Endodermal cell (in vitro differentiated cells): ENCODE data around the gene ZBTB45. TPM values are rescaled to one million over a fixed set of nuclear protein-coding genes. Genes with fewer than 3 reads are reported as not detected.
A peak's percentile ranks its signal among the peaks of the same experiment; 100 is the strongest.

Source experiments
- DNase-seq: peaks from one replicate; pipeline ENCODE4 v3.0.0-alpha.2; 2017
- H3K27ac ChIP-seq: 2 replicates; pipeline ENCODE4 v1.5.1; 2013; ENCODE audit warnings: mild to moderate bottlenecking, low read depth, low read length, moderate library complexity
- H3K27me3 ChIP-seq: 2 replicates; pipeline ENCODE4 v1.6.1; 2013; ENCODE audit warnings: mild to moderate bottlenecking, low read length, moderate library complexity; ENCODE audit not compliant: insufficient read depth, control insufficient read depth, poor library complexity, severe bottlenecking
- H3K36me3 ChIP-seq: 2 replicates; pipeline ENCODE4 v1.7.0; 2013; ENCODE audit warnings: mild to moderate bottlenecking, low read length, moderate library complexity; ENCODE audit not compliant: control insufficient read depth, insufficient read depth
- H3K4me1 ChIP-seq: one replicate; pipeline ENCODE4 v1.7.0; 2013; ENCODE audit warnings: low read length; ENCODE audit not compliant: control insufficient read depth, insufficient read depth
- H3K4me3 ChIP-seq: 2 replicates; pipeline ENCODE4 v1.5.1; 2013; ENCODE audit warnings: mild to moderate bottlenecking, low read length, moderate library complexity
- H3K9ac ChIP-seq: 2 replicates; pipeline ENCODE4 v1.6.1; 2013; ENCODE audit warnings: mild to moderate bottlenecking, low read length, moderate library complexity; ENCODE audit not compliant: poor library complexity, severe bottlenecking; ENCODE audit errors: extremely low read depth
- H3K9me3 ChIP-seq: 2 replicates; pipeline ENCODE4 v1.6.1; 2013; ENCODE audit warnings: mild to moderate bottlenecking, low read length, moderate library complexity; ENCODE audit not compliant: control insufficient read depth
- H3K27ac Mint-ChIP-seq: 2 replicates; pipeline ENCODE4 v1.8.0; 2020; ENCODE audit warnings: mixed read lengths
- H3K27me3 Mint-ChIP-seq: 2 replicates; pipeline ENCODE4 v1.8.0; 2021; ENCODE audit warnings: mild to moderate bottlenecking, mixed read lengths; ENCODE audit not compliant: insufficient read depth
- H3K36me3 Mint-ChIP-seq: 2 replicates; pipeline ENCODE4 v1.8.0; 2020; ENCODE audit warnings: low read depth, mixed read lengths
- H3K4me1 Mint-ChIP-seq: 2 replicates; pipeline ENCODE4 v1.8.0; 2020; ENCODE audit warnings: mixed read lengths
- H3K4me3 Mint-ChIP-seq: 2 replicates; pipeline ENCODE4 v1.8.0; 2020; ENCODE audit warnings: mild to moderate bottlenecking, moderate library complexity, mixed read lengths
- H3K9me3 Mint-ChIP-seq: 2 replicates; pipeline ENCODE4 v1.8.0; 2020; ENCODE audit warnings: mild to moderate bottlenecking, mixed read lengths
- WGBS, 2 experiments: methylation state at CpG; one replicate each; pipeline versions ENCODE4 v1.1.5 to v1.1.7; 2013; ENCODE audit warnings: missing lambda C conversion rate in 2 of 2, mixed read lengths in 1 of 2; ENCODE audit not compliant: insufficient coverage in 1 of 2, insufficient read length in 1 of 2; 5-methylcytosine and 5-hydroxymethylcytosine counted together
- total RNA-seq, 2 donors: library from RNA; stranded (reverse); fragmentation: NEBNext Ultra II Directional in 1 of 2; extraction: Animal tissue kit (Norgen Biotek cat#: 25700) in 1 of 2; gene quantifications; 2 replicates in 1 of 2; 3 replicates in 1 of 2; pipeline ENCODE4 v1.2.1, GENCODE V29; 2021
- TF ChIP-seq, protein P1 (sequence below): fragments of 200-600 bp; sonication (generic); conservative IDR thresholded peaks from 2 replicates; pipeline ENCODE4 v1.5.0; 2021; ENCODE audit warnings: antibody characterized with exemption, mild to moderate bottlenecking

ZBTB45 gene
- total RNA-seq, 2 donors from 2014 or later = 19.0 to 19.4 TPM

DNA sequence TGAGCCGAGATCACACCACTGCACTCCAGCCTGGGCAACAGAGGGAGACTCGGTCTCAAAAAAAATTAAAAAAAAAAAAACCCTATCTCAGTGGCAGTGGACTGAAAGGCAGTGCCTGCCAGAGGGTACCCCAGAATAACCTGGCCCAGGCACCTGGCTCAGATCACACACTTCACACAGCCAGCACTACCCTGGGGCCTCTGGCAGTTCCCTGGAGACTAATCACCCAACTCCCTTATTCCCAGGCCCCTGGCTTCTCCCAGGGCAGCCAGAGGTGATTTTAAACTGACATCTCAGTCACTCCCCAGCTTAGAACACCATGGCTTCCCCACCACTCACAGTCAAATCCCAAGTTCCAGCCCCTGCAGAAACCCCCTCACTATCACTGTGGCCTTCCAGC is 4.4 kb downstream of the ZBTB45 start:
- TF ChIP-seq, protein P1, sequence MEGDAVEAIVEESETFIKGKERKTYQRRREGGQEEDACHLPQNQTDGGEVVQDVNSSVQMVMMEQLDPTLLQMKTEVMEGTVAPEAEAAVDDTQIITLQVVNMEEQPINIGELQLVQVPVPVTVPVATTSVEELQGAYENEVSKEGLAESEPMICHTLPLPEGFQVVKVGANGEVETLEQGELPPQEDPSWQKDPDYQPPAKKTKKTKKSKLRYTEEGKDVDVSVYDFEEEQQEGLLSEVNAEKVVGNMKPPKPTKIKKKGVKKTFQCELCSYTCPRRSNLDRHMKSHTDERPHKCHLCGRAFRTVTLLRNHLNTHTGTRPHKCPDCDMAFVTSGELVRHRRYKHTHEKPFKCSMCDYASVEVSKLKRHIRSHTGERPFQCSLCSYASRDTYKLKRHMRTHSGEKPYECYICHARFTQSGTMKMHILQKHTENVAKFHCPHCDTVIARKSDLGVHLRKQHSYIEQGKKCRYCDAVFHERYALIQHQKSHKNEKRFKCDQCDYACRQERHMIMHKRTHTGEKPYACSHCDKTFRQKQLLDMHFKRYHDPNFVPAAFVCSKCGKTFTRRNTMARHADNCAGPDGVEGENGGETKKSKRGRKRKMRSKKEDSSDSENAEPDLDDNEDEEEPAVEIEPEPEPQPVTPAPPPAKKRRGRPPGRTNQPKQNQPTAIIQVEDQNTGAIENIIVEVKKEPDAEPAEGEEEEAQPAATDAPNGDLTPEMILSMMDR = no peak
- Mint-ChIP-seq H3K27ac (peak overlapping the region; percentile 73), H3K4me3 (peak overlapping the region; percentile 62), H3K4me1 (peaks cover 16% of the 10 kb centered on the region), H3K27me3 (peaks cover 2% of the 10 kb centered on the region), H3K36me3 (peaks cover 15% of the 10 kb centered on the region), H3K9me3 (no peaks in the 10 kb centered on the region)
- Histone ChIP-seq H3K27me3 (no peaks in the 10 kb centered on the region), H3K9ac (no peak overlapping the region), H3K9me3 (no peaks in the 10 kb centered on the region), H3K4me1 (peaks cover 4% of the 10 kb centered on the region), H3K27ac (no peak overlapping the region), H3K36me3 (peaks cover 9% of the 10 kb centered on the region), H3K4me3 (no peak overlapping the region)
- no peak for DNase-seq
- 90% methylated on average over 2 of the region's 2 CpGs; no CpG with 5 or more reads in 1 of the 2 experiments for WGBS, 2 experiments

DNA sequence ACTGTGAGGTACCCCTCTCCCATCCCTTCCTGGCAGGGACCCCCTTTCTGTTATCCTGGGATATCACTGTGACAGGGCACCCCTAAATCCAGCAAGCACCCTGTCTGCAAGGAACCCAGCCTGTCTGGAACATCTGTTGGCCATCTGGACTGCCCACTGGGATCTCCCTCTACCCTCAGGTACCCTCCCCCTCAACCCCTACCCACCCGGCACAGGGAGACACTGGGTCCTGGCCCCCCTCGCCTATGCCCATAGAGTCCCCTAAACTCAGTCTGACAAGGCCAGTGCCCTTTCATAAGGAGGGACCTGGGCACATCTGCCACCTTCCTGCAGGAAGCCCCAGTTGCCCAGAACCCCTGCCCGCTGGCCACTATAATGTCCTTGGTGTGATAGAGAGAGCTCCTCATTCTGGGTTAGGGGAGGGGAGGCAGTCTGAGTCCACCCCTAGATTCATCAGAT is 5.0 kb downstream of the ZBTB45 start:
- no peak for DNase-seq
- H3K9ac ChIP-seq = no peak overlapping the region
- 84 to 100% methylated on average over 3 of the region's 3 CpGs for WGBS, 2 experiments
- no peaks in the 10 kb centered on the region for H3K27me3 ChIP-seq
- Mint-ChIP-seq H3K4me1 (peaks cover 16% of the 10 kb centered on the region), H3K27me3 (peaks cover 4% of the 10 kb centered on the region), H3K4me3 (peak overlapping the region; percentile 62), H3K36me3 (peaks cover 15% of the 10 kb centered on the region), H3K27ac (peak overlapping the region; percentile 84), H3K9me3 (peaks cover 3% of the 10 kb centered on the region)
- TF ChIP-seq, protein P1 = no peak
- peaks cover 9% of the 10 kb centered on the region for H3K36me3 ChIP-seq
- H3K4me1 ChIP-seq = peaks cover 4% of the 10 kb centered on the region
- H3K27ac ChIP-seq = no peak overlapping the region
- H3K4me3 ChIP-seq = peak overlapping the region; percentile 74
- H3K9me3 ChIP-seq = no peaks in the 10 kb centered on the region

DNA sequence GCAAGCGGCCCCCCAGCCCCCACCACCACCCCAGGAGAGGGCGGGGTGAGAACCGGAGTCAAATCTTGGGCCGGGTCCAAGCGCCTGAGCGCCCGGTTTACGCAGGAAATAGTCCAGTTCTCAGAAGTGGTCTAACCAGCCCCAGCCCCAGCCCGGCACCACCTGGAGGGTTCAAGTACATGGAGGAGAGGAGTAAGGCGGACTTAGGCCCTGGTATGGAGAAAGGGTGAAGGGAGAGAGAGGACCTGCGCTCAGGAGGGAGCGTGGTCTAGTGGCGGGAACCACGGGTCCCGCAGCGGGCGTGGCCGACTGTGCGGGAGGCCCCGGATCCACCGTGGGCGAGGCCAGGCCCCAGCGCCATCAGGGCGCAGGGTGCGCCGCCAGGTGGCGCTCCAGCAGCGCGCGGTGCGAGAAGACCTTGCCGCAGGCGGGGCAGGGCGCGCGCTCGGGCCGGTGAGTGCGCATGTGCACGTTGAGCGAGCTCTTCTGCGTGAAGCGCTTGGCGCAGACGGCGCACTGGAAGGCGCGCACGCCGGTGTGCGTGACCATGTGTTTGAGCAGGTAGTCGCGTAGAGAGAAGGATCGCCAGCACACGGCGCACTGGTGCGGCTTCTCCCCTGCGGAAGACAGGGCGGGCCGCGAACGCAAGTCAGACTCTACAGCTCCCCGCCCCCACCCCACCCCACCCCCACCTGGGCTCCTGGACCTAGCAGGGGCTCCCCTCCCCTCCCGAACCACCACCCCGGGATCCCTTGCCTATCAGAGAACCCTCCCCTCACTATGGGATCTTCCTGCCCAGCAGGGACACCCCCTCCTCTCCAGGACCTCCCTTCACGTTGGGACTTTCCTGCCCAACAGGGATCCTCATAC is 5.7 kb downstream of the ZBTB45 start:
- Mint-ChIP-seq H3K4me3 (peak overlapping the region; percentile 62), H3K4me1 (peaks cover 16% of the 10 kb centered on the region), H3K27ac (peak overlapping the region; percentile 84), H3K9me3 (peaks cover 5% of the 10 kb centered on the region), H3K36me3 (peaks cover 15% of the 10 kb centered on the region), H3K27me3 (peaks cover 5% of the 10 kb centered on the region)
- Histone ChIP-seq H3K9me3 (no peaks in the 10 kb centered on the region), H3K9ac (no peak overlapping the region), H3K4me3 (peak overlapping the region; percentile 74), H3K36me3 (peaks cover 9% of the 10 kb centered on the region), H3K4me1 (peaks cover 4% of the 10 kb centered on the region), H3K27me3 (no peaks in the 10 kb centered on the region), H3K27ac (no peak overlapping the region)
- peak; percentile 97 for DNase-seq
- 22 to 28% methylated on average over 17 to 56 of the region's 66 CpGs for WGBS, 2 experiments
- TF ChIP-seq, protein P1 = peak; percentile 99
